COLO829 (cell line): Measurements from ENCODE around the gene LITAFD.
"Not testable (repeated sequence)": the region's sequence is repeated elsewhere in the genome, so short reads cannot be mapped to it uniquely, and the experiment has no call there.

ENCODE experiments used
- DNase-seq: peaks from one replicate; pipeline ENCODE4 v3.0.0; 2012; ENCODE audit warnings: low spot score

The LITAFD gene

GRCh38 chr16:8872967-8873865 is 8.9 kb upstream of the LITAFD start:
- no peak for DNase-seq

- not testable (repeated sequence) for DNase-seq
Measured at GRCh38 chr16:8873866-8874195, 8.3 kb upstream of the LITAFD start.

- no peak for DNase-seq
Measured at GRCh38 chr16:8874388-8874787, 7.8 kb upstream of the LITAFD start.

GRCh38 chr16:8875317-8875716 is 6.8 kb upstream of the LITAFD start:
- not testable (repeated sequence) for DNase-seq

GRCh38 chr16:8877894-8878522 is 4.1 kb upstream of the LITAFD start:
- no peak for DNase-seq

GRCh38 chr16:8878523-8878911 is 3.6 kb upstream of the LITAFD start:
- no peak for DNase-seq

- DNase-seq: no peak
Measured at GRCh38 chr16:8880839-8881510, 1.2 kb upstream of the LITAFD start.

- no peak for DNase-seq
Measured at GRCh38 chr16:8882725-8883377, 700 bp downstream of the LITAFD start.

- DNase-seq: no peak
Measured at GRCh38 chr16:8885674-8886592, 3.8 kb downstream of the LITAFD start.

- DNase-seq: no peak
Measured at GRCh38 chr16:8886593-8887430, 4.7 kb downstream of the LITAFD start.

- no peak for DNase-seq
Measured at GRCh38 chr16:8887431-8887765, 5.2 kb downstream of the LITAFD start.

- DNase-seq: no peak
Measured at GRCh38 chr16:8887952-8888560, 5.9 kb downstream of the LITAFD start.

GRCh38 chr16:8888951-8889892 is 7.1 kb downstream of the LITAFD start:
- DNase-seq: no peak

- no peak for DNase-seq
Measured at GRCh38 chr16:8889893-8890548, 7.9 kb downstream of the LITAFD start.

GRCh38 chr16:8890549-8890921 is 8.4 kb downstream of the LITAFD start:
- no peak for DNase-seq

GRCh38 chr16:8892101-8892575 is 10.0 kb downstream of the LITAFD start:
- DNase-seq: no peak

GRCh38 chr16:8893426-8893825 is 11.3 kb downstream of the LITAFD start:
- no peak for DNase-seq

GRCh38 chr16:8893976-8894690 is 12.0 kb downstream of the LITAFD start:
- DNase-seq: no peak
